Urothelium cell line (cell line): ENCODE data around the gene FAM90A26.
A peak's percentile ranks its signal among the peaks of the same experiment; 100 is the strongest.
"Not testable (repeated sequence)": the region's sequence is repeated elsewhere in the genome, so short reads cannot be mapped to it uniquely, and the experiment has no call there.

Source experiments
- DNase-seq: peaks from one replicate; pipeline ENCODE4 v3.0.0; 2011; ENCODE audit warnings: low spot score, mixed read lengths
- FAIRE-seq: peaks from 2 replicates; lab custom pipeline; 2011; peaks lifted over from hg19 to GRCh38; lab: Jason Lieb, UNC

Gene FAM90A26

GRCh38 chr4:9155101-9155886 is 14.9 kb upstream of the FAM90A26 start:
- not testable (repeated sequence) for DNase-seq, FAIRE-seq

GRCh38 chr4:9158392-9158791 is 11.8 kb upstream of the FAM90A26 start:
- not testable (repeated sequence) for DNase-seq, FAIRE-seq

GRCh38 chr4:9160046-9160445 is 10.2 kb upstream of the FAM90A26 start:
- DNase-seq, result peak; percentile 16
- not testable (repeated sequence) for FAIRE-seq

- FAIRE-seq, result not testable (repeated sequence)
- DNase-seq, result peak; percentile 27
Measured at GRCh38 chr4:9165990-9166389, 4.2 kb upstream of the FAM90A26 start.

GRCh38 chr4:9210357-9210756 is 40.1 kb downstream of the FAM90A26 start, which contains the start of gene USP17L10:
Gene USP17L10 (plus strand): TSS chr4:9210657. CDS start chr4:9210657, 0 bp downstream.
- FAIRE-seq, DNase-seq: not testable (repeated sequence)

GRCh38 chr4:9214701-9215100 is 44.5 kb downstream of the FAM90A26 start:
- DNase-seq, FAIRE-seq: not testable (repeated sequence)

GRCh38 chr4:9215105-9215504 is 44.9 kb downstream of the FAM90A26 start, which contains the start of gene USP17L11:
Gene USP17L11 (plus strand): TSS chr4:9215405. CDS start chr4:9215405, 0 bp downstream.
- not testable (repeated sequence) for FAIRE-seq

GRCh38 chr4:9219852-9220251 is 49.6 kb downstream of the FAM90A26 start, which contains the start of gene USP17L12:
Gene USP17L12 (plus strand): TSS chr4:9220152. CDS start chr4:9220152, 0 bp downstream.
- DNase-seq, FAIRE-seq: not testable (repeated sequence)

More at GRCh38 chr4:9215105-9215504, 44.9 kb downstream of the FAM90A26 start, which contains the start of gene USP17L11:
- DNase-seq, result not testable (repeated sequence)

- not testable (repeated sequence) for FAIRE-seq, DNase-seq
Measured at GRCh38 chr4:9224596-9224995, 54.4 kb downstream of the FAM90A26 start, which contains the start of gene USP17L13. Gene USP17L13 (plus strand): TSS chr4:9224896. CDS start chr4:9224896, 0 bp downstream.
